ENCODE measurements around the gene ACSL1. TPM values are rescaled to one million over a fixed set of nuclear protein-coding genes. Genes with fewer than 3 reads are reported as not detected.

ACSL1 gene
- total and polyA plus RNA-seq, 2 donors (not counting 3 experiments of a cell fraction or from before 2014, with no cell fraction given): 7.3 to 17.7 TPM

GRCh38 chr4:184833046-184833838, 7.5 kb upstream of the ACSL1 start:
- no peaks in the 10 kb centered on the region for H3K4me1 ChIP-seq (ENCODE audit: control insufficient read depth, extremely low read depth, insufficient read depth, low read length)
- H3K9me3 ChIP-seq (replicated peaks; ENCODE audit: control insufficient read depth, insufficient read depth, low read length): no peaks in the 10 kb centered on the region
- no peak for TF ChIP-seq EZH2 (IDR thresholded peaks at IDR 0.05; ENCODE audit: borderline replicate concordance, low read depth, low read length, severe bottlenecking)
- H3K27me3 ChIP-seq (ENCODE audit: control insufficient read depth in 2 of 2, insufficient read depth in 2 of 2, low read length in 2 of 2): peaks cover 0 to 1% of the 10 kb centered on the region in 2 experiments
- H4K20me1 ChIP-seq (replicated peaks; ENCODE audit: control insufficient read depth, extremely low read depth, insufficient read depth, low read length): no peaks in the 10 kb centered on the region
- FAIRE-seq: no peak
- DNase-seq (ENCODE audit: low read depth, low spot score): no peak
- dilution Hi-C loops (cut with MboI; ENCODE audit: extremely low pct_ligation_motif_present, low sequenced_read_pairs) (no loop called here), intact Hi-C loops (cut with micrococcal nuclease) (no loop called here)
- H3K9me1 ChIP-seq (replicated peaks; ENCODE audit: control insufficient read depth, extremely low read depth, insufficient read depth, low read length): no peaks in the 10 kb centered on the region
- BruUV-seq (replicated peaks): no TSS peak
- no peaks in the 10 kb centered on the region for H3K36me3 ChIP-seq (ENCODE audit: control insufficient read depth in 2 of 2, extremely low read depth in 1 of 2, insufficient read depth in 2 of 2, low read length in 2 of 2)
- no peak overlapping the region for H3K27ac ChIP-seq (ENCODE audit: insufficient read depth, low read depth, low read length)
- H2AFZ ChIP-seq (ENCODE audit: low read depth, low read length): no peak overlapping the region
- ChIA-PET POLR2A (no interaction called here), CTCF (interaction anchor here (1.1 kb wide), 1 partner anchor 88 kb away, joined by 3 read pairs; no protein-coding TSS in a partner anchor)
- no peak overlapping the region for H3K4me2 ChIP-seq (ENCODE audit: insufficient read depth, low read length)
- H3K9ac ChIP-seq (replicated peaks; ENCODE audit: extremely low read depth, insufficient read depth, low read length): no peak overlapping the region
- no peaks in the 10 kb centered on the region for H3K79me2 ChIP-seq (ENCODE audit: control insufficient read depth, insufficient read depth, low read length)
- no peak overlapping the region for H3K4me3 ChIP-seq (replicated peaks in 1 of 3; ENCODE audit: insufficient read depth in 1 of 3, low read depth in 1 of 3, low read length in 3 of 3)

- TF ChIP-seq EZH2 (IDR thresholded peaks at IDR 0.05; ENCODE audit: borderline replicate concordance, low read depth, low read length, severe bottlenecking) (no peak), POLR2A (IDR thresholded peaks at IDR 0.05; ENCODE audit: low read depth, low read length) (no peak), POLR2AphosphoS5 (IDR thresholded peaks at IDR 0.05; ENCODE audit: insufficient read depth, low read depth, low read length) (no peak), CTCF (IDR thresholded peaks at IDR 0.05; ENCODE audit: extremely low read depth in 1 of 2, insufficient read depth in 1 of 2, low read depth in 1 of 2, low read length in 2 of 2) (no peak), JUN (IDR thresholded peaks at IDR 0.05; ENCODE audit: borderline replicate concordance, insufficient read depth, insufficient read length, low read depth) (no peak), FOS (IDR thresholded peaks at IDR 0.05; ENCODE audit: borderline replicate concordance, insufficient read depth, low read length) (no peak), MAX (IDR thresholded peaks at IDR 0.05; ENCODE audit: insufficient read depth, insufficient read length) (no peak), MYC (IDR thresholded peaks at IDR 0.05; ENCODE audit: low read depth, low read length) (no peak), GATA2 (IDR thresholded peaks at IDR 0.05; ENCODE audit: insufficient read depth, insufficient read length, low read depth, low read length) (no peak)
- POLR2A ChIA-PET: no interaction called here
- no peak for FAIRE-seq
Measured at GRCh38 chr4:184831153-184831552, 5.4 kb upstream of the ACSL1 start.

More at GRCh38 chr4:184831153-184831552, 5.4 kb upstream of the ACSL1 start:
- no peaks in the 10 kb centered on the region for H3K9me3 ChIP-seq (replicated peaks; ENCODE audit: control insufficient read depth, insufficient read depth, low read length)
- no peaks in the 10 kb centered on the region for H4K20me1 ChIP-seq (replicated peaks; ENCODE audit: control insufficient read depth, extremely low read depth, insufficient read depth, low read length)
- DNase-seq (ENCODE audit: low read depth, low spot score): no peak
- no peaks in the 10 kb centered on the region for H3K79me2 ChIP-seq (ENCODE audit: control insufficient read depth, insufficient read depth, low read length)
- no peak overlapping the region for H3K27ac ChIP-seq (ENCODE audit: insufficient read depth, low read depth, low read length)
- intact Hi-C loops (cut with micrococcal nuclease): no loop called here
- peaks cover 5% of the 10 kb centered on the region for H3K4me1 ChIP-seq (ENCODE audit: control insufficient read depth, extremely low read depth, insufficient read depth, low read length)
- no TSS peak for BruUV-seq (replicated peaks)
- no peaks in the 10 kb centered on the region for H3K9me1 ChIP-seq (replicated peaks; ENCODE audit: control insufficient read depth, extremely low read depth, insufficient read depth, low read length)
- CTCF ChIA-PET: no interaction called here
- no peak overlapping the region for H3K4me2 ChIP-seq (ENCODE audit: insufficient read depth, low read length)
- peaks cover 0 to 3% of the 10 kb centered on the region in 2 experiments for H3K27me3 ChIP-seq (ENCODE audit: control insufficient read depth in 2 of 2, insufficient read depth in 2 of 2, low read length in 2 of 2)
- dilution Hi-C loops (cut with MboI; ENCODE audit: extremely low pct_ligation_motif_present, low sequenced_read_pairs): no loop called here
- no peak overlapping the region for H3K9ac ChIP-seq (replicated peaks; ENCODE audit: extremely low read depth, insufficient read depth, low read length)
- no peaks in the 10 kb centered on the region for H3K36me3 ChIP-seq (ENCODE audit: control insufficient read depth in 2 of 2, extremely low read depth in 1 of 2, insufficient read depth in 2 of 2, low read length in 2 of 2)
- H2AFZ ChIP-seq (ENCODE audit: low read depth, low read length): no peak overlapping the region
- H3K4me3 ChIP-seq (replicated peaks in 1 of 3; ENCODE audit: insufficient read depth in 1 of 3, low read depth in 1 of 3, low read length in 3 of 3): no peak overlapping the region

Measured in endothelial cell of umbilical vein (primary cell).